Loucy (cell line): ENCODE data around the gene JAG2.

ENCODE experiments used
- EZH2phosphoT487 ChIP-seq: fragments of 200-600 bp; IDR thresholded peaks from 2 replicates; pipeline ENCODE4 v1.6.1; 2018; ENCODE audit warnings: antibody characterized with exemption, mild to moderate bottlenecking, moderate library complexity, borderline replicate concordance
- TF ChIP-seq, protein P1 (sequence below): fragments of 200-600 bp; sonication (generic); conservative IDR thresholded peaks from 2 replicates; pipeline ENCODE4 v1.5.1; 2014; ENCODE audit warnings: mild to moderate bottlenecking, antibody characterized with exemption, low read length

DNA sequence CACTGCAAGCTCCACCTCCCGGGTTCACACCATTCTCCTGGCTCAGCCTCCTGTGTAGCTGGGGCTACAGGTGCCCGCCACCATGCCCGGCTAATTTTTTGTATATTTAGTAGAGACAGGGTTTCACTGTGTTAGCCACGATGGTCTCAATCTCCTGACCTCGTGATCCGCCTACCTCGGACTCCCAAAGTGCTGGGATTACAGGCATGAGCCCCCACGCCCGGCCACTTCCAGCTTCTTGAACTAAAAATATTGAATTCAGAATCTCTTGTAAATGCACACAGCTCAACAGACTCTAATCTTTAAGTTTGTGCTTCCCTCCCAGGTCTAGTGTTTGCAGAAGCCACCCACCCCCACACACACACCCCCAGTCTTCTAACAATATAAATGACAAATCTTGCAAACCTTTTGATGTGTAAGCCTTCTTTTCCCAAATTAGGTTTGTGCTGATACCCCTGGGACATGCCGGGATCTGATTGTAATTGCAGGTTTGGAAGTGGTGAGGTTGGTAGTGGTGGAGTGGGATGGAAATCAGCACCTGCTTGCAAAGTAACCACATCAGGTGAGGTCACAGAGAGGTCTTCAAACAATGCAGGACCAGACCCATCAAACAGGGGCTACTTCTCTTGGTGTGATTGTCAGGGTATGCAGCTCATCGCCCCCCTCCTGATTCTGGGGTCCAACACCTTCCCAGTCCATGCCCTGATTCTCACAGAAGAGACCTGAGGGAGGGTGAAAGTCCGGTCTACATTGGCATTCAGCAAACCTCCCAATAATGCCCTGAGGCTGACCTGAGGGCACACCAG, 51.9 kb downstream of the JAG2 start:
- TF ChIP-seq, protein P1, sequence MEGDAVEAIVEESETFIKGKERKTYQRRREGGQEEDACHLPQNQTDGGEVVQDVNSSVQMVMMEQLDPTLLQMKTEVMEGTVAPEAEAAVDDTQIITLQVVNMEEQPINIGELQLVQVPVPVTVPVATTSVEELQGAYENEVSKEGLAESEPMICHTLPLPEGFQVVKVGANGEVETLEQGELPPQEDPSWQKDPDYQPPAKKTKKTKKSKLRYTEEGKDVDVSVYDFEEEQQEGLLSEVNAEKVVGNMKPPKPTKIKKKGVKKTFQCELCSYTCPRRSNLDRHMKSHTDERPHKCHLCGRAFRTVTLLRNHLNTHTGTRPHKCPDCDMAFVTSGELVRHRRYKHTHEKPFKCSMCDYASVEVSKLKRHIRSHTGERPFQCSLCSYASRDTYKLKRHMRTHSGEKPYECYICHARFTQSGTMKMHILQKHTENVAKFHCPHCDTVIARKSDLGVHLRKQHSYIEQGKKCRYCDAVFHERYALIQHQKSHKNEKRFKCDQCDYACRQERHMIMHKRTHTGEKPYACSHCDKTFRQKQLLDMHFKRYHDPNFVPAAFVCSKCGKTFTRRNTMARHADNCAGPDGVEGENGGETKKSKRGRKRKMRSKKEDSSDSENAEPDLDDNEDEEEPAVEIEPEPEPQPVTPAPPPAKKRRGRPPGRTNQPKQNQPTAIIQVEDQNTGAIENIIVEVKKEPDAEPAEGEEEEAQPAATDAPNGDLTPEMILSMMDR = no peak
- TF ChIP-seq EZH2phosphoT487 = no peak
